GM10266 (cell line): ENCODE data around the gene SNX19.

Experiments
- DNase-seq: peaks from one replicate; pipeline ENCODE4 v3.0.0; 2012; ENCODE audit errors: extremely low spot score
- TF ChIP-seq, protein P1 (sequence below): IDR thresholded peaks from 2 replicates; pipeline ENCODE4 v1.5.1; 2012; ENCODE audit warnings: mild to moderate bottlenecking, low read depth; ENCODE audit not compliant: control insufficient read depth, insufficient read depth; ENCODE audit errors: missing control alignments

Gene SNX19

GRCh38 chr11:130827451-130828377, 88.6 kb downstream of the SNX19 start:
- peak; percentile 47 for DNase-seq
- TF ChIP-seq, protein P1, sequence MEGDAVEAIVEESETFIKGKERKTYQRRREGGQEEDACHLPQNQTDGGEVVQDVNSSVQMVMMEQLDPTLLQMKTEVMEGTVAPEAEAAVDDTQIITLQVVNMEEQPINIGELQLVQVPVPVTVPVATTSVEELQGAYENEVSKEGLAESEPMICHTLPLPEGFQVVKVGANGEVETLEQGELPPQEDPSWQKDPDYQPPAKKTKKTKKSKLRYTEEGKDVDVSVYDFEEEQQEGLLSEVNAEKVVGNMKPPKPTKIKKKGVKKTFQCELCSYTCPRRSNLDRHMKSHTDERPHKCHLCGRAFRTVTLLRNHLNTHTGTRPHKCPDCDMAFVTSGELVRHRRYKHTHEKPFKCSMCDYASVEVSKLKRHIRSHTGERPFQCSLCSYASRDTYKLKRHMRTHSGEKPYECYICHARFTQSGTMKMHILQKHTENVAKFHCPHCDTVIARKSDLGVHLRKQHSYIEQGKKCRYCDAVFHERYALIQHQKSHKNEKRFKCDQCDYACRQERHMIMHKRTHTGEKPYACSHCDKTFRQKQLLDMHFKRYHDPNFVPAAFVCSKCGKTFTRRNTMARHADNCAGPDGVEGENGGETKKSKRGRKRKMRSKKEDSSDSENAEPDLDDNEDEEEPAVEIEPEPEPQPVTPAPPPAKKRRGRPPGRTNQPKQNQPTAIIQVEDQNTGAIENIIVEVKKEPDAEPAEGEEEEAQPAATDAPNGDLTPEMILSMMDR = peak; percentile 34

DNA sequence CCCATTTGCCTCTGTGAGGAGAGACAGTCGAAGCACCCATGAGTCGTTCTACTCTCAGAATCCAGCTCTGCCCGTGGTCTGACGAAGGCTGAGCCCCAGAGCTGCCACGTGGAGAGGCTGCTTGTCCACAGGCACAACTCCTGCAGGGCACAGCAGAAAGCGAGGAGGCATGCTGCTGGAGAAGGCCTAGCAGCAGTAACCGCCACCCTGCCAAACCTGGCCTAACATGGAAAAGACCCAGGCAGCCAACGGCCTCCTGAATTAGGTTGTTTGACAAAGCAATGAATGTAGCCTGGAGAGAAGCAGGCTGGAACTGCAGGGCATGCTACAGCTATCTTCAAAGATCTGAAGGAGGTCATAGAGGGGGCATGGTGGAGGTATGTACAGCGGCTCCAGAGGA, 89.7 kb downstream of the SNX19 start:
- TF ChIP-seq, protein P1 = no peak
- DNase-seq = no peak

- no peak for DNase-seq
- TF ChIP-seq, protein P1 = no peak
These were observed 90.3 kb downstream of the SNX19 start for GRCh38 chr11:130825983-130826382.

GRCh38 chr11:130825561-130825960, 90.7 kb downstream of the SNX19 start:
- TF ChIP-seq, protein P1 = no peak
- no peak for DNase-seq
